Measurements from ENCODE around the gene MUCL3.
"Not testable (repeated sequence)": the region's sequence is repeated elsewhere in the genome, so short reads cannot be mapped to it uniquely, and the experiment has no call there.

Gene MUCL3

GRCh38 chr6:30912746-30913520, 27.8 kb upstream of the MUCL3 start:
- DNase-seq (ENCODE audit: extremely low read depth in 1 of 2, low read depth in 1 of 2), result no peak

- no peak for DNase-seq (ENCODE audit: extremely low read depth in 1 of 2, low read depth in 1 of 2)
Observed at GRCh38 chr6:30913721-30914075, 27.1 kb upstream of the MUCL3 start.

- peak; percentile 76 to 84 for DNase-seq (ENCODE audit: extremely low read depth in 1 of 2, low read depth in 1 of 2)
Observed at GRCh38 chr6:30914076-30914853, 26.5 kb upstream of the MUCL3 start, which contains the start of gene VARS2. Gene VARS2 (plus strand): TSS chr6:30914238. CDS start chr6:30914837, 599 bp downstream.

GRCh38 chr6:30914854-30915590, 25.8 kb upstream of the MUCL3 start:
- no peak for DNase-seq (ENCODE audit: extremely low read depth in 1 of 2, low read depth in 1 of 2)

GRCh38 chr6:30915591-30915946, 25.2 kb upstream of the MUCL3 start:
- no peak for DNase-seq (ENCODE audit: extremely low read depth in 1 of 2, low read depth in 1 of 2)

GRCh38 chr6:30917041-30917440, 23.7 kb upstream of the MUCL3 start:
- no peak for DNase-seq (ENCODE audit: extremely low read depth in 1 of 2, low read depth in 1 of 2)

GRCh38 chr6:30917487-30917886, 23.3 kb upstream of the MUCL3 start:
- no peak for DNase-seq (ENCODE audit: extremely low read depth in 1 of 2, low read depth in 1 of 2)

GRCh38 chr6:30918670-30919069, 22.1 kb upstream of the MUCL3 start:
- DNase-seq (ENCODE audit: extremely low read depth in 1 of 2, low read depth in 1 of 2), result no peak

- DNase-seq (ENCODE audit: extremely low read depth in 1 of 2, low read depth in 1 of 2), result no peak
Observed at GRCh38 chr6:30922447-30922852, 18.3 kb upstream of the MUCL3 start.

- not testable (repeated sequence) for DNase-seq (ENCODE audit: extremely low read depth in 1 of 2, low read depth in 1 of 2)
Observed at GRCh38 chr6:30924040-30924627, 16.6 kb upstream of the MUCL3 start.

GRCh38 chr6:30926644-30927043, 14.1 kb upstream of the MUCL3 start:
- DNase-seq (ENCODE audit: extremely low read depth in 1 of 2, low read depth in 1 of 2), result no peak

- not testable (repeated sequence) for DNase-seq (ENCODE audit: extremely low read depth in 1 of 2, low read depth in 1 of 2)
Observed at GRCh38 chr6:30927080-30927479, 13.7 kb upstream of the MUCL3 start.

- no peak for DNase-seq (ENCODE audit: extremely low read depth in 1 of 2, low read depth in 1 of 2)
Observed at GRCh38 chr6:30928677-30929076, 12.1 kb upstream of the MUCL3 start.

GRCh38 chr6:30930506-30930905, 10.3 kb upstream of the MUCL3 start:
- no peak for DNase-seq (ENCODE audit: extremely low read depth in 1 of 2, low read depth in 1 of 2)

GRCh38 chr6:30931272-30931671, 9.5 kb upstream of the MUCL3 start:
- DNase-seq (ENCODE audit: extremely low read depth in 1 of 2, low read depth in 1 of 2), result no peak

- no peak for DNase-seq (ENCODE audit: extremely low read depth in 1 of 2, low read depth in 1 of 2)
Observed at GRCh38 chr6:30931969-30932645, 8.7 kb upstream of the MUCL3 start, which contains the start of gene SFTA2. Gene SFTA2 (minus strand): TSS chr6:30932170. CDS start chr6:30932096, 74 bp downstream.

- no peak for DNase-seq (ENCODE audit: extremely low read depth in 1 of 2, low read depth in 1 of 2)
Observed at GRCh38 chr6:30932665-30933365, 8.0 kb upstream of the MUCL3 start.

GRCh38 chr6:30935018-30935417, 5.8 kb upstream of the MUCL3 start:
- DNase-seq (ENCODE audit: extremely low read depth in 1 of 2, low read depth in 1 of 2), result no peak

GRCh38 chr6:30937265-30937664, 3.5 kb upstream of the MUCL3 start:
- DNase-seq (ENCODE audit: extremely low read depth in 1 of 2, low read depth in 1 of 2), result no peak

GRCh38 chr6:30938730-30939129, 2.0 kb upstream of the MUCL3 start:
- DNase-seq (ENCODE audit: extremely low read depth in 1 of 2, low read depth in 1 of 2), result no peak
